NCI-H146 treated with DMSO at 0.1 percent for 48 hours (cell line): ENCODE results near the gene C4A.
"Not testable (repeated sequence)": the region's sequence is repeated elsewhere in the genome, so short reads cannot be mapped to it uniquely, and the experiment has no call there.

Source experiments
- DNase-seq: peaks from one replicate; lab custom pipeline; 2025; ENCODE audit not compliant: unreplicated experiment; lab: John Stamatoyannopoulos, UW

Gene C4A

GRCh38 chr6:31978831-31979230, 3.0 kb upstream of the C4A start:
- no peak for DNase-seq

- no peak for DNase-seq
Measured at GRCh38 chr6:31979238-31979898, 2.5 kb upstream of the C4A start.

- DNase-seq = not testable (repeated sequence)
Measured at GRCh38 chr6:31980195-31980876, 1.5 kb upstream of the C4A start.

GRCh38 chr6:31980998-31981397, 859 bp upstream of the C4A start:
- not testable (repeated sequence) for DNase-seq

- not testable (repeated sequence) for DNase-seq
Measured at GRCh38 chr6:31989363-31989762, 7.5 kb downstream of the C4A start.

GRCh38 chr6:31994421-31994820, 12.6 kb downstream of the C4A start:
- DNase-seq = not testable (repeated sequence)

GRCh38 chr6:31996385-31996784, 14.5 kb downstream of the C4A start:
- DNase-seq = not testable (repeated sequence)

GRCh38 chr6:32002546-32003268, 20.9 kb downstream of the C4A start:
- not testable (repeated sequence) for DNase-seq

GRCh38 chr6:32003301-32003700, 21.4 kb downstream of the C4A start:
- DNase-seq = not testable (repeated sequence)

- DNase-seq = not testable (repeated sequence)
Measured at GRCh38 chr6:32004393-32004792, 22.5 kb downstream of the C4A start.

GRCh38 chr6:32004864-32005537, 23.1 kb downstream of the C4A start:
- not testable (repeated sequence) for DNase-seq

GRCh38 chr6:32005538-32005880, 23.7 kb downstream of the C4A start:
- DNase-seq = not testable (repeated sequence)

GRCh38 chr6:32005991-32006529, 24.2 kb downstream of the C4A start:
- DNase-seq = not testable (repeated sequence)

GRCh38 chr6:32007086-32007485, 25.2 kb downstream of the C4A start:
- not testable (repeated sequence) for DNase-seq

- DNase-seq = not testable (repeated sequence)
Measured at GRCh38 chr6:32008037-32008436, 26.2 kb downstream of the C4A start.

- not testable (repeated sequence) for DNase-seq
Measured at GRCh38 chr6:32008616-32009015, 26.8 kb downstream of the C4A start.

- DNase-seq = not testable (repeated sequence)
Measured at GRCh38 chr6:32009537-32009936, 27.7 kb downstream of the C4A start.

- DNase-seq = not testable (repeated sequence)
Measured at GRCh38 chr6:32010856-32011530, 29.1 kb downstream of the C4A start.

GRCh38 chr6:32012941-32013617, 31.2 kb downstream of the C4A start:
- DNase-seq = not testable (repeated sequence)

- not testable (repeated sequence) for DNase-seq
Measured at GRCh38 chr6:32013738-32014137, 31.9 kb downstream of the C4A start.
